NCI-H128 (cell line): ENCODE results near the gene CDK11B.

ENCODE experiments used
- DNase-seq: peaks from one replicate; lab custom pipeline; 2025; ENCODE audit not compliant: unreplicated experiment; lab: John Stamatoyannopoulos, UW

Gene CDK11B

DNA sequence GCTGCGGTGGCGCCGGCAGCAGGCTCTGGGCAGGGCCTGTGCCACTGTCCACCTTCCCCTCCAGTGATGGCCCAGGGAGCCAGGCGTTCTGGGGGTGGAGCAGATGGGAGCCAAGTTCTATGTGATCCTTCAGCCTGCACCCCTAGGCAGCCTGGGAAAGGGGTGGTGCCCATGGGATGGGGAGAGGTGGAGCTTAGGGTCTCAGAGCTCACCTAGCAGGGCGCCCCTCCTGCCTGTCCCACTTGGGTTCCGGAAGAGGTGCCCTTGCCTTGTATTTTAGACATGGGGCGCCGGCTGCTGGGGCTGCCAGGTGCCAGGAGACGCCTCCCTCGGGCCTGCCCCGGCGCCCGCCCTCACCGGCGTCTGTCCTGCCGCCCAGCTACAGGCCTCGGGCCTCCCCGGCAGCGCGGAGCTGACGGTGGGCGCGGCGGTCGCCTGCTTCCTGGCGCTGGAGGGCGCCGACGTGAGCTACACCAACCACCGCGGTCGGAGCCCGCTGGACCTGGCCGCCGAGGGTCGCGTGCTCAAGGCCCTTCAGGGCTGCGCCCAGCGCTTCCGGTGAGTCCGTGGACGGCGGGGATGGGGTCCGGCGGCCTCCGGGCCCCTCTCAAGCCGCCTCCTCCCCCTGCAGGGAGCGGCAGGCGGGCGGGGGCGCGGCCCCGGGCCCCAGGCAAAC lies 29.9 kb downstream of the CDK11B start:
- DNase-seq: no peak

DNA sequence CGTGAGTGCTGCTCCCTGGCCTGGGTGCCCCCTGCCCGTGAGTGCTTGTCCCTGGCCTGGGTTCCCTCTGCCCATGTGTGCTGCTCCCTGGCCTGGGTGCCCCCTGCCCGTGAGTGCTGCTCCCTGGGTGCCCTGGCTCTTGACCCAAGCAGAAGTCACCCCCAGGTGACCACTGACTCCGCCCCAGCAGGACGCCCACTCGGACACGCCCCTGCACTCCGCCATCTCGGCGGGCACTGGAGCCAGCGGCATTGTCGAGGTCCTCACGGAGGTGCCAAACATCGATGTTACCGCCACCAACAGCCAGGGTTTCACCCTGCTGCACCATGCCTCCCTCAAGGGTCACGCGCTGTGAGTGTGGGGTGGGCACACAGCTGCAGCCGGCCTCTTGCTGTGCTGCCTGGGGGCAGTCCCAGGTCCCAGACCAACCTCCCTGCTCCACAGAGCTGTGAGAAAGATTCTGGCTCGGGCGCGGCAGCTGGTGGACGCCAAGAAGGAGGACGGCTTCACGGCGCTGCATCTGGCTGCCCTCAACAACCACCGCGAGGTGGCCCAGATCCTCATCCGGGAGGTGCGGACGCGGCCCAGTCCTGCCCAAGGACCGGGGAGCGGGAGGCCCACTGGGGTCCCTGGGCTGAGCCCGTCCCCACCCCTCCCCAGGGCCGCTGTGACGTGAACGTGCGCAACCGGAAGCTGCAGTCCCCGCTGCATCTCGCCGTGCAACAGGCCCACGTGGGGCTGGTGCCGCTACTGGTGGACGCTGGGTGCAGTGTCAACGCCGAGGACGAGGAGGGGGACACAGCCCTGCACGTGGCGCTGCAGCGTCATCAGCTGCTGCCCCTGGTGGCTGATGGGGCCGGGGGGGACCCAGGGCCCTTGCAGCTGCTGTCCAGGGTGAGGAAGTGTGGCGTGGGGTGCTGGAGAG lies 30.7 kb downstream of the CDK11B start:
- DNase-seq: no peak

DNA sequence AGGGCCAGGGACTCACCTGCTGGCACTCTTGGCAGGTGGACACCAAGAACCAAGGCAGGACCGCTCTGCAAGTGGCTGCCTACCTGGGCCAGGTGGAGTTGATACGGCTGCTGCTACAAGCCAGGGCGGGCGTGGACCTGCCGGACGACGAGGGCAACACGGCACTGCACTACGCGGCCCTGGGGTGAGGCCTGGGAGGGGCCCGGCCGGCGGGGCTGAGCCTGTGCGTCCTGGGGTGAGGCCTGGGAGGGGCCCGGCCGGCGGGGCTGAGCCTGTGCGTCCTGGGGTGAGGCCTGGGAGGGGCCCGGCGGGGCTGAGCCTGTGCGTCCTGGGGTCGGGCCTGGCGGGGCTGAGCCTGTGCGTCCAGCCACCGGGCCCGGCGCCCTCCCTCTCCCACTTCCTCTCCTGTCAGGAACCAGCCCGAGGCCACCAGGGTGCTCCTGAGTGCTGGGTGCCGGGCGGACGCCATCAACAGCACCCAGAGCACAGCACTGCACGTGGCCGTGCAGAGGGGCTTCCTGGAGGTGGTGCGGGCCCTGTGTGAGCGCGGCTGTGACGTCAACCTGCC lies 31.5 kb downstream of the CDK11B start:
- DNase-seq: no peak

DNA sequence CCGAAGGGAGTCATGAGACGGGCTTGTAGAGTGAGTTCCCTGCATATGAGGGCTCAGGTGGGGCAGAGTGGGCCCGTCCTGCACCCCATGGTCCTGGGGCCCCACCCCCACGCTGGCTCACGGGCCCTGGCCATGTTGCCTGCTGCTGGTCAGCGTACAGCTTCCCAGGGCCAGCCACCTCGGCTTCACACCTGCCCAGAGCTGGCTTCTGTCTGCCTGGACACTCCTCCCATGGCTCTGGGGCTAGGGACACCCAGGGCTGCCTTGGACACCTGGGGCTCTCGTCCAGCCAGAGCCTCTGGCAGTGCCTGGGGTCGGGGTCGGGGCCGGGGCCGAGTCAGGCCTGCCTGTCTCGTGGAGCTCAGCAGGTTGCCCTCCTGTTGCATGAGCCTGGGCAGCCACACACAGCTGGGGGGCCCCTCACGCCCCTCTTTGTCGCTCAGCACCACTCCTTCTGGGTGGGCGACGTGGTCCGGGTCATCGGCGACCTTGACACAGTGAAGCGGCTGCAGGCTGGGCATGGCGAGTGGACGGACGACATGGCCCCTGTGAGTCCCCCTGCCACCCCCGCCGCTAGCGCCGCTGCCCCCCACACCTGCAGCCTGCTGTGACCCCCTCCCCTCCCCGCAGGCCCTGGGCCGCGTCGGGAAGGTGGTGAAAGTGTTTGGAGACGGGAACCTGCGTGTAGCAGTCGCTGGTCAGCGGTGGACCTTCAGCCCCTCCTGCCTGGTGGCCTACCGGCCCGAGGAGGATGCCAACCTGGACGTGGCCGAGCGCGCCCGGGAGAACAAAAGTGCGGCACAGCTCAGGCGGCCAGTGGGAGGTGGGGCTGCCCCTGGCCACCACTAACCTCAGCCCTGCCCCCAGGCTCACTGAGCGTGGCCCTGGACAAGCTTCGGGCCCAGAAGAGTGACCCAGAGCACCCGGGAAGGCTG lies 32.3 kb downstream of the CDK11B start:
- no peak for DNase-seq

DNA sequence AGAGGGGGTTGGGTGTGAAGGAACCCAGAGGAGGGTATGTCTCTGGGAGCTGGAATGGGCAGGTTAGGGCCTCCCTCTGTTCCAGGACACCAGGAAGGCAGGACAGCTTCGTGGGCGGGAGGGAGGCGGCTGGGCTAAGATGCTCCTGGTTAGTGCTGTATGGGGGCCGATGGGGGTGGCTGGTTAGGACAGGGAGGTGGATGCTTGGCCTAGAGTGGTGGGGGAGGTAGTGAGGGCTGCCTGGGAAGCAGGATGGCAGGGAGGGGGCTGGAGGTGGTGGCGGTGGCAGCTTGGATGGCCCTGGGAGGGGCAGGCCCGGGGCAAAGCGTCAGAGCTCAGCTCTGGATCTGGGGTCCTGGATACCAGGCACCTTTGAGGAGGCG lies 33.0 kb downstream of the CDK11B start:
- DNase-seq: no peak

DNA sequence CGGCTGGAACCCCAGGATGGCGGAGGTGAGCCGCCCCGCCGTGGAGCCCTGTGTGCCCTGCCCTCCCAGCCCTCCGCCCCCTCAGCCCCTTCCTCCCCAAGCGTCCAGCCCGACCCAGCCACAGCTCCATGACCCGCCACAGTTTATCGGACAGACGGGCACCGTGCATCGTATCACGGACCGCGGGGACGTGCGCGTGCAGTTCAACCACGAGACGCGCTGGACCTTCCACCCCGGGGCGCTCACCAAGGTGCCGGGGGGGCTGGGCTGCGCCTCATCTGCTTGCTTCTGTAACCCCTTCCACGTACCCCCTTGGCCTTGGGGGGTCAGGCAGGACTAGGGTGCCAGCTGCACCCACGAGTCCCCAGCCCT lies 33.4 kb downstream of the CDK11B start:
- DNase-seq: no peak

DNA sequence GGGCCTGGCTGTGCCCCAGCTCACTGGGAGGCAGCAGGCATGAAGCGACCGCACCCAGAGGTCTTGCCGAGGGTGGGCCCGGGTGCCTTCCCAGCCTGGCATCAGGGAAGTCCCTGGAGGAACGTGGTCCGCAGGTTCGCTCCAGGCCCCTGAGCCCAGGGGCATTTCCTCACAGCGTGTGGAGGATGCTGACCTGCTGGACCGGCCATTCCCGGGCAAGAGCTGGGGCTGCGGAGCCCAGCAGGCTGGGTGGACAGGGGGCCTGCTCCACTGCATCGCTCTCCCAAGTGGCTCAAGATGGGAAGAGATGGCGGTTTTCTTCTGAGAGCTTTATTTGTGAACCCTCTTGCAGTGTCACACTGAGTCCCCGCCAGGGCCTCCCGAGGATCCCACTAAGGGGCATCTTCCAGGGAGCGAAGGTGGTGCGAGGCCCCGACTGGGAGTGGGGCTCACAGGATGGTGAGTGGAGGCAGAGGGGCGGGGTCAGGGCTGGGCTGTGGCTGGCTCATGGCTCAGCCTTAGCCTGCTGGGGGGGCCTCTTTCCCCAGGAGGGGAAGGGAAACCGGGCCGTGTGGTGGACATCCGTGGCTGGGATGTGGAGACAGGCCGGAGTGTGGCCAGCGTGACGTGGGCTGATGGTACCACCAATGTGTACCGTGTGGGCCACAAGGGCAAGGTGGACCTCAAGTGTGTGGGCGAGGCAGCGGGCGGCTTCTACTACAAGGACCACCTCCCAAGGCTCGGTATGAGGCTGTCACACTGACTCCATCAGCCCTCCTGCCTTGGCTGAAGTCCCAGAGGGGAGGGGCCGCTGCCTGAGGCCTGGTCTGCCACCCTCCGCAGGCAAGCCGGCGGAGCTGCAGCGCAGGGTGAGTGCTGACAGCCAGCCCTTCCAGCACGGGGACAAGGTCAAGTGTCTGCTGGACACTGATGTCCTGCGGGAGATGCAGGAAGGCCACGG lies 34.1 kb downstream of the CDK11B start:
- DNase-seq: no peak

DNA sequence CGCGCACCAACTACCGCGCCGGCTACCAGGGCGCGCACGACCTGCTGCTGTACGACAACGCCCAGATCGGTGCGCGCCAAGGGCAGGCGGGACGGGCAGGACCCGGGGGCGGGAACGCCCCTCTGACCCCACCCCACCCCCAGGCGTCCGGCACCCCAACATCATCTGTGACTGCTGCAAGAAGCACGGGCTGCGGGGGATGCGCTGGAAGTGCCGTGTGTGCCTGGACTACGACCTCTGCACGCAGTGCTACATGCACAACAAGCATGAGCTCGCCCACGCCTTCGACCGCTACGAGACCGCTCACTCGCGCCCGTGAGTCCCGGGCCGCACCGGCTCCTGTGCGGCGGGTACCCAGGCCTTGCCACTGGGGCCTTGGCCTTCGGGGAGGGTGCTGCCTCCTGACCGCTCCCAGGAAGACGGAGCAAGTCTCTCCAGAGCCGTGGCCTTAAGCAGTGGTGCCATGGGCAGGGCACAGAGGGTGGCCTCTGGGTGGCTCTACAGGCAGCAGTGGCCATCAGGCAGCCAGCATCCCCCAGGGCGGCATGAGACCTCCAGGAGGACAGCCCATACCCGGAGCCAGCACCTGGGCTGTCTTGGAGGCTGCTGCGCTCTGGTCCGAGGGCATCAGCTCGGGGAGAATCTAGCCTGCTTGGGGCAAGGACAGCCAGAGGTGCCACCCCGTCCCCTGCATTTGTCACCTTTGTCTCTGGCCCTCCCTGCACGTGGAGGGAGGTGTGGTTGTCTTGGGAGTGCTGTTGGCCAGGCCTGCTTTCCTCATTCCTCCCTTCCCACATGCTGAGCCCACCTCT lies 35.0 kb downstream of the CDK11B start:
- DNase-seq: no peak

DNA sequence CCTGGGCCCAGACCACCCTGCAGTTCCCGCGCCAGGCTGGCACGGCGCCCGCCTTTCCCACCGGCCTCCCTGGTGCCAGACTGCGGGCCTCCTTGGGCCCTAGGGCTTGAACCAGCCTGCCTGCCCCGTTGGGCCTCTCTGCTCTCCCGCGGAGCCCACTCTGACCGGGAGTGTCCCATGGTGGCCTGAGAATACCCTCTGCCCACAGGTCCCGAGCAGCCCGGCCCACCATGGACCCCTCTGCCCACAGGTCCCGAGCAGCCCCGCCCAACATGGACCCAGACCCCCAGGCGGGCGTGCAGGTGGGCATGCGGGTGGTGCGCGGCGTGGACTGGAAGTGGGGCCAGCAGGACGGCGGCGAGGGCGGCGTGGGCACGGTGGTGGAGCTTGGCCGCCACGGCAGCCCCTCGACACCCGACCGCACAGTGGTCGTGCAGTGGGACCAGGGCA lies 35.6 kb downstream of the CDK11B start:
- DNase-seq: no peak

DNA sequence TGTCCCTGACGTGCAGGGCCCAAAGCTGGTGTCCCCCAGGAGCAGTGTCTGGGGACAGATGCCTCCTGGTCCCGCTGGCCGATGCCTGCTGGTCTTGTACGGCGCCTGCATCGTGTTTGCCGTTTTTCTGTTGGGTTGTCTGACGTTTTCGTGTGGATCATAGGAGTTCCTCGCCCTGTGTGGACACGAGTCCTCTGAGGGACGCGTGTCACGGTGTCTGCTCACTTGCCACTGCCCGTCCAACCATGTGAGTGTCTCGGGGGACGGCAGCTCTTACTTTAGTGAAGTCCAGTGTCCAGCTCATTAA lies 36.1 kb downstream of the CDK11B start:
- DNase-seq: no peak

DNA sequence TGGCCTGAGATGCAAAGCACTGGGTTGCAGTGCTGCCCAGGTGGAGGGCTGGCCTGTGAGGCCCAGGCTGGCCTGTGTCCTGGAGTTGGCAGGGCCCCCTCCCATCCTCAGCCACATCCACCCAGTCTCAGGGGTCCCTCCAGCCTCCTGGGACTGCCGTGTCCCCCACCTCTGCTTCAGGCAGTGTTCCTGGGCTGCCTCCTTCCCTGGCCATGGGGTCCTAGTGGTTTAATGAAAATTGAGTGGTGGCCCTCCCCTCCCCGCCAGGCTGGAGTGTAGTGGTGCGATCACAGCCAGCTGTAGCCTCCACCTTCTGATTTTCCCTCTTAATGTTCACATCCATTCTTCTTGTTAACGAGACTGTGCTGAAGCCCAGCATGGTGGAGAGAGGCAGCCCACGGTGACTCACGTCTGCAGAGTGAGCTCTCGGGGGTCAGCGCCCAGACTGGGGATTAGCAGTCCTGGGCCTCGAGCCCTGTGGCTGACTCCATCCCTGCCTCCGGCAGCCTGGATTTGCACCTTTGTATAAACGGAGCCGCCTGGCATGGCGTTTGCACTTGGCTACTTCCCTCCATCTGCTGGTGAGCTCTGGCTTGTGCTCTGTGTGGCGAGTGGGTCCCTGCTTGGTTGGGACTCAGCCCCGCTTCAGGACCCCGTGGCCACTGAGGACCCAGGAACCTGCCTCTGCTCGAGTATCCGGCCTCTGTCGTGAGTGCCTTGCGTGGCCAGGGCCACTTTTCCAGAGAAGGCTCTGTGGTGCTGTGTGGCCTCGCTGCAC lies 36.6 kb downstream of the CDK11B start:
- no peak for DNase-seq

DNA sequence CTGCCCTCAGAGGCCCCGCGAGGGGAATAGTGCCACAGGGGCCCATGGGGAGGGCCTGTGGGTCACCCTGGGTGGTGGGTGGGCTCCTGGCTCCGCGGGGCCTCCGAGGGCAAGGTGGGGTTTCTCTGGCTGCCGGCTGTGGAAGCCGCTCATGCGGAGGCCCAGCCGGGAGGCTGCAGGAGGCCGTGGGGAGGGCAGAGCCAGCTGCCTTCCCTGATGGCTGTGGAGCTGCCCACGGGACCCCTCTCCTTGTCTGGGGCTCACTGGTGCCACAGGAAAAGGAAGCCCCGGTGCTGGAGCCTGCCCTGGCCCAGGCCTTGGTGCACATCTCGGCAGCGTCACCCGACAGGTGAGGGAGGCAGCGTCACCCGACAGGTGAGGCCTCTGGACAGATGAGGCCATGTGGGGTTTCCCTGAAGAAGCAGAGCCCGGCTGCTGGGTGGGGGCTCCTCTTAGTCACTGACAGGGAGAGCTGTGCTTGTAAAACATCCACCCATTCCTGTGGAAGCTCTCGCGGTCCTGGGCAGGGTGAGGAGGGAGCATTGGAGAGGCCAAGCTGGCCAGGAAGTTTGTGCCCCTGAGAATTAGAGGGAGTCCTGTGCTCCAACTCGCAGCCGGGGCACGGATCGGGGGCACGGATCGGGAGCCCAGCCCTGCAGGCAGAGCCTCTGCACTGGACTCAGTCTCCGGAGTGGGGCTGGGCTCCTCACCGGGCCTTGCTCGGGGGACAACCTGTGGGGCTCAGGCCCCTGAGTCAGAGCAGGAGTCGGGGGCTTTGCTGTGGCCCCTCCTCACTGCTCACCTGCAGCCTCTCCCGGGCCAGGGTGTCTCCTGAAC lies 37.4 kb downstream of the CDK11B start:
- DNase-seq: no peak

DNA sequence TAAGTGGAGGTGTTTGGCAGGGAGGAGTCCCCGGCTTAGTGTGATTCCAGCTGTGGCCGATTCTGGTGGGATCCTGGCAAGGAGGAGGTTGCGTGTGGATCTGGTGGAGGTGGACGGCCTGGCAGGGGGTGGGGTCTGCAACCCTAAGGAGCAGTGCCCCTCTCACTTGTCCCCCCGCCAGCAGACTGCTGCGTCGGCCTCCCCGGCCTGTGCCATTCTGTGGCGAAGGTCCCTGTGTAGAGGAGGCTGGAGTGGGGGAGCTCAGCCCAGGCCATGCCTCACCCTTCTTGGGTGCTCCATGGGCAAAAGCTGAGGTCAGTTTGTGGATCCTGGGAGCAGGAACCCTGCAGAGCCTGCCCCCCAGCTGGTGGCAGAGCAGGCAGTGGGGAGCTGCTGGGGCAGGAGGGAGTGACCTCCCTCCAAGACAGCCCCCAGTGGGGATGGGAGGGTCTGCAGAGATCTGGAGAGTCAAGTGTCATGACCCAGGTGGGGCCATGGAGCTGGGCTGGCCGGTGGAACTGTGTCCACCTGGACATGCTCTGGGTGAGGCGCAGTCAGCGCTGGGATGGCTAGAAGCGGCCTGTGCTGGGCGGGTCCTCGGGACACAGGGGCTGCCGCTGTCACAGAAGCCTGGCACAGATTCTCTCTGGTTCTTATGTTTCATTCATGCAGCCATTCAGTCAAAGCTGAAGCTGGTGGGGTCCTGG lies 38.2 kb downstream of the CDK11B start:
- DNase-seq: no peak

DNA sequence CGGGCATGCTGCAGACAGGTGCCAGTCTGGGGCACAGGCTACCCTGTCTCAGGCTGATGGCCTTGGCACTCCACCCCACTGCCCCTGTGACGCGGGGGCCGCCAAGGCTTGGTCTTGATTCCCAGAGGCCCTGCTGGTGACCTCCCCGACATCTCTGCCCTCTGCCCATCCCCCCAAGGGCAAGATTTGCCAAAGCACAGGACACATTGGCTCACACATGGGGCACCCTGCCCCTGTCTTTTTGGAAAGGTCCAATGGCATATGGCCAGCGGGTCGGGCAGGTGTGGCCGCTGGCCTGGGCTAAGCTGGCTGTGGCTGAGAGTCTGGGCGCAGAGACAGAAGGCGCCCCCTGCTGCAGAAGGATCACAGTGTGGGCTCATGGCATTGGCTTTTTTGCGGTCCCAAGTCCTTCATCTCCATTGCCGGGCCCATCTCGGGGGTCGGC lies 38.9 kb downstream of the CDK11B start:
- DNase-seq: no peak

DNA sequence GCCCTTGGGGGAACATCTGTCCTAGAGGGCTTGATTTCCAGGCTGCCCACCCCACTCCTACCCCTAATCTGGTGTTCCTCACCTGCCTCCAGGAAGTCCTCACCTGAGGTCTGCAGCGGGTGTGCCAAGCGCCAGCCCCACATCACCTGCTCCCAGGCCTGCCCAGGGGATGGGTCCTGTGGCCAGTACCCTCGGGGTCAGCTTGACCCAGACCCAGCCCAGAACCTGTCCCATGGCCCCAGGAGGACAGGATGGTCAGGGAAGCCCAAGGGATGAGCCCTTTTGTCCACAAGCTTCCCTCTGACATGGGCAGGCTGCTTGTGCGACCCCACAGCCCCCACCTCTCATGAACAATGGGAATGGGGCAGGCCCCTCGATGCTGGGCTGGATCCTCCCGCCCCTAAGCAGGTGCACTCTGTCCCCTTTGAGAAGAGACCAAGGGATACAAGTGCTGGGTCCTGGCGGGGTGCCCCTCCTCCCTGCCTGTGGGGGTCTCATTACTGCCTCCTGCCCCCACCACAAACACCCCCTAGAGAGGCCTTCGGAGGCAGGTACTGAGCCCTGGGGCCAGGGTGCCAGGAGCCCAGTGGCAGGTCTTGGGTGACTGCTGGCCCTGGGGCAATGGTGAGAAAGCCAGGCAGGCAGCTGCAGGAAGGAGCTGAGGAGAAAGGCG lies 40.3 kb downstream of the CDK11B start:
- DNase-seq: no peak

DNA sequence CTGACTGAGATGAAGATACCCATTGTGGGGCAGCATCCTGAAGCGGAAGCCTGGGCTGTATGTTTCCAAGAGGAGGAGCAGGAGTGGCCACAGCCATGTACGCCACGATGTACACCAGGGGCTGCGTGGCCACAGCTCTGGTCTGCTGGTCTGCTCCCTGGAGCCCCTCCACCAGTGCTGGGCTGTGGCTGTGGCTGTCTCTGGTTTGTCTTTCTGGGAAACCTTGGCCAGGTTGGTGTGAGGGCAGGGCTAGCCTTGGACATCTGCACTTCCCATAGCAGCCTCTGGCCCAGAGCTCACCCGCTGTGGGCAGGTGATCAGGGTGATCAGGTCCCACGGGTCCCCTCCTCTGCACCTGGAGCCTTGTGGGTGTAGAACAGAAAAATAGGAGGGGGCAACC lies 40.9 kb downstream of the CDK11B start:
- no peak for DNase-seq
